HUES6 (cell line): ENCODE data around the gene KRT10.

ENCODE experiments used
- H3K27ac ChIP-seq: 2 replicates; pipeline ENCODE4 v1.7.0; 2013; ENCODE audit warnings: low read depth, mild to moderate bottlenecking, low read length, inconsistent platforms
- H3K27me3 ChIP-seq: 2 replicates; pipeline ENCODE4 v1.6.1; 2013; ENCODE audit warnings: low read length; ENCODE audit not compliant: control insufficient read depth, insufficient read depth
- H3K36me3 ChIP-seq: 2 replicates; pipeline ENCODE4 v1.6.1; 2013; ENCODE audit warnings: low read length; ENCODE audit not compliant: control insufficient read depth, insufficient read depth
- H3K4me1 ChIP-seq: 2 replicates; pipeline ENCODE4 v1.6.1; 2013; ENCODE audit warnings: low read length; ENCODE audit not compliant: control insufficient read depth, insufficient read depth
- H3K4me3 ChIP-seq: 2 replicates; pipeline ENCODE4 v1.5.1; 2013; ENCODE audit warnings: low read depth, low read length
- H3K9ac ChIP-seq: one replicate; pipeline ENCODE4 v1.6.1; 2013; ENCODE audit warnings: mild to moderate bottlenecking, low read length
- H3K9me3 ChIP-seq: 2 replicates; pipeline ENCODE4 v1.6.1; 2013; ENCODE audit warnings: low read depth, low read length; ENCODE audit not compliant: control insufficient read depth, insufficient read depth

KRT10 gene

GRCh38 chr17:40852364-40852763 is 29.9 kb upstream of the KRT10 start:
- Histone ChIP-seq H3K27me3 (peaks cover 7% of the 10 kb centered on the region; the same call in 1 of the 2 replicates), H3K4me1 (peaks cover 16% of the 10 kb centered on the region), H3K4me3 (no peak overlapping the region), H3K36me3 (no peaks in the 10 kb centered on the region), H3K27ac (no peak overlapping the region), H3K9me3 (no peaks in the 10 kb centered on the region), H3K9ac (no peak overlapping the region)

DNA sequence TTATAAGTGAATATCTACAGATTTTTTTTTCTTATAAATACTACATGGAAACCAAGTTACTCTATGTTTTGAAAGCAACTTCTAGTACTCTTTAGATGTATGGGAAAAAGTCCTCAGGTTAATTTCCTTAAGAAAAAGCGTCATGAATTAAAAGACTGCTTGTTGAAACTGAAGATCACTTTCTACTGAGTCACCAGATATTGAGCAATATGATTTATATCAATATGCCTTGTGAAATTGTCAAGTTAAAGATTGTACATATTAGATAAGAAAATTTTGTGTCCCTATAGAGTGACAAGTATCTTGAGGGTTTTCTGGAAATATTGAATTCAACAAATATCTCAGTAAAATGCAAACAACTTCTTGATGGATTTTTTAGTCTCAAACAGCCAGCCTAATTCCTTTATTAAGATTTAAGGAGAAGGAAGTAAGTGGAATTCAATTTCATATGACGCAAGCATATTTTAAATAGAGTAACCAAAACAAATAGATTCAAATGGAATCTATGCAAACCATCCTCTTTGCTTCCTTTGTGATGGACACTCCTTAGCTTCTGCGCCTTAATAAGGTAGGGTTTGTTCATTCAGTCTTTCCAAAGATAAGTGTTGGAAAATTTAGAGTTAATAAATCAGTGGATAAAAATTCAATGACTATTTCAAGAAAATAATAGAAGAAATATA is 28.0 kb upstream of the KRT10 start:
- H3K27ac ChIP-seq: no peak overlapping the region
- H3K4me3 ChIP-seq: no peak overlapping the region
- H3K9ac ChIP-seq: no peak overlapping the region

GRCh38 chr17:40849723-40850122 is 27.3 kb upstream of the KRT10 start:
- no peak overlapping the region for H3K9ac ChIP-seq
- no peaks in the 10 kb centered on the region for H3K36me3 ChIP-seq
- peaks cover 13% of the 10 kb centered on the region for H3K4me1 ChIP-seq
- H3K9me3 ChIP-seq: no peaks in the 10 kb centered on the region
- H3K4me3 ChIP-seq: no peak overlapping the region
- no peak overlapping the region for H3K27ac ChIP-seq
- H3K27me3 ChIP-seq: peaks cover 20% of the 10 kb centered on the region

More for the DNA sequence above, 28.0 kb upstream of the KRT10 start:
- Histone ChIP-seq H3K4me1 (peaks cover 13% of the 10 kb centered on the region), H3K9me3 (no peaks in the 10 kb centered on the region), H3K27me3 (peaks cover 14% of the 10 kb centered on the region), H3K36me3 (no peaks in the 10 kb centered on the region)

- Histone ChIP-seq H3K36me3 (no peaks in the 10 kb centered on the region), H3K9ac (no peak overlapping the region), H3K4me3 (no peak overlapping the region), H3K27me3 (peaks cover 26% of the 10 kb centered on the region), H3K9me3 (no peaks in the 10 kb centered on the region), H3K27ac (no peak overlapping the region), H3K4me1 (peaks cover 13% of the 10 kb centered on the region)
Observed at GRCh38 chr17:40848583-40849235, 26.3 kb upstream of the KRT10 start.

DNA sequence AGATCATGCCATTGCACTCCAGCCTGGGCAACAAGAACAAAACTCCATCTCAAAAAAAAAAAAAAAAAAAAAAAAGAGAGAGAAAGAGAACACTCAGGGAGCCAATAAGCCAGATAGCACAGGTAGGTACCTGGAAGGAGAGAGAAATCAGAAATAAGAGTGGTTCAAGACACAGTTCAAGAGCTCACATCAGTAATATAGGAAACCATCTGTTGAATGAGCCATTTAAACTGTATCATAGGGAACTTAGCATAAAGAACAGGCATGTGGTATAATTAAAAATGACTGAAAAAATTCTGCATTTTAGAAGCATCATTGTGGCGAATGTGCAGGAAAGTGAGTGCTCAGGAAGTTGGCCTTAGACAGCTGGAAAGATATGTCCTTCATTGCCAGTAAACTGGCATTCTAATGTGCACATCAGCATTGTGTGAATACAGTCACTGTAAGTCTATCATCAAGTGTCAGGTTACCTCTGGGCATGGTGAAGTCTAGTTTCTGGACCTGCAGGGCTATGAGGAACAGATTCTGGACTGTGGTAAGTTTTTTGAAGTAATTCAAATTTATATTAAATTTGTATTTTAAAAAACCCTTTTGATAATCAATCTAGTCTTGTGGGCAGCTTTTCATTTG is 24.2 kb upstream of the KRT10 start:
- Histone ChIP-seq H3K36me3 (no peaks in the 10 kb centered on the region), H3K9ac (no peak overlapping the region), H3K4me1 (no peaks in the 10 kb centered on the region), H3K9me3 (no peaks in the 10 kb centered on the region), H3K4me3 (no peak overlapping the region), H3K27ac (no peak overlapping the region), H3K27me3 (peaks cover 43% of the 10 kb centered on the region)

GRCh38 chr17:40844671-40845107 is 22.3 kb upstream of the KRT10 start:
- Histone ChIP-seq H3K27ac (no peak overlapping the region), H3K9ac (no peak overlapping the region), H3K4me1 (no peaks in the 10 kb centered on the region), H3K27me3 (peaks cover 60% of the 10 kb centered on the region), H3K4me3 (no peak overlapping the region), H3K9me3 (no peaks in the 10 kb centered on the region), H3K36me3 (no peaks in the 10 kb centered on the region)

GRCh38 chr17:40843242-40843641 is 20.8 kb upstream of the KRT10 start:
- no peaks in the 10 kb centered on the region for H3K4me1 ChIP-seq
- H3K36me3 ChIP-seq: no peaks in the 10 kb centered on the region
- H3K9ac ChIP-seq: no peak overlapping the region
- H3K27me3 ChIP-seq: peaks cover 72% of the 10 kb centered on the region
- H3K27ac ChIP-seq: no peak overlapping the region
- no peaks in the 10 kb centered on the region for H3K9me3 ChIP-seq
- no peak overlapping the region for H3K4me3 ChIP-seq

- Histone ChIP-seq H3K27ac (no peak overlapping the region), H3K36me3 (no peaks in the 10 kb centered on the region), H3K4me1 (no peaks in the 10 kb centered on the region), H3K9ac (no peak overlapping the region), H3K27me3 (peaks cover 87% of the 10 kb centered on the region), H3K4me3 (no peak overlapping the region), H3K9me3 (no peaks in the 10 kb centered on the region)
Observed at GRCh38 chr17:40841246-40841645, 18.8 kb upstream of the KRT10 start.

- Histone ChIP-seq H3K4me1 (no peaks in the 10 kb centered on the region), H3K27me3 (peaks cover 88% of the 10 kb centered on the region), H3K4me3 (no peak overlapping the region), H3K9ac (no peak overlapping the region), H3K27ac (no peak overlapping the region), H3K36me3 (no peaks in the 10 kb centered on the region), H3K9me3 (no peaks in the 10 kb centered on the region)
Observed at GRCh38 chr17:40839194-40839593, 16.8 kb upstream of the KRT10 start.

- Histone ChIP-seq H3K27me3 (peaks cover 97% of the 10 kb centered on the region), H3K27ac (no peak overlapping the region), H3K9me3 (no peaks in the 10 kb centered on the region), H3K4me1 (no peaks in the 10 kb centered on the region), H3K4me3 (no peak overlapping the region), H3K36me3 (no peaks in the 10 kb centered on the region), H3K9ac (no peak overlapping the region)
Observed at GRCh38 chr17:40836020-40836419, 13.6 kb upstream of the KRT10 start.

DNA sequence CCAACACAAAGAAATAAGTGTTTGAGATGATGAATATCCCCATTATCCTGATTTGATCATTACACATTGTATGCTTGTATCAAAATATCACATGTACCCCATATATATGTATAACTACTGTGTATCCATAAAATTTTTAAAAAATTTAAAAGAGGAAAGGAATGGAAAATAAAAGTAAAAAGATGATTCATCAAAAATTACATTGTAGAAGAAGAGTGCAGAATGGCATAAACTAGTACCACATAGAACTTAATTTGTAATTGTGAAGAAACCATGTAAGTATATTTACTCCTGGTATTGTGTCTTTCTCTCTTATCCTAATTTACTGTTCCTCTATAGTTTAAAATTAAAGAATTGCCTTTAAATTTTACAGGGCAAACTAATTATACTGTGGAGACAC is 11.5 kb upstream of the KRT10 start:
- no peak overlapping the region for H3K4me3 ChIP-seq
- H3K36me3 ChIP-seq: no peaks in the 10 kb centered on the region
- H3K9me3 ChIP-seq: no peaks in the 10 kb centered on the region
- H3K27me3 ChIP-seq: peaks cover 94% of the 10 kb centered on the region
- no peaks in the 10 kb centered on the region for H3K4me1 ChIP-seq
- H3K9ac ChIP-seq: no peak overlapping the region
- H3K27ac ChIP-seq: no peak overlapping the region
